ENCODE results near the gene MLYCD. TPM values are rescaled to one million over a fixed set of nuclear protein-coding genes. Genes with fewer than 3 reads are reported as not detected.
A peak's percentile ranks its signal among the peaks of the same experiment; 100 is the strongest.

MLYCD gene
- total and polyA plus RNA-seq, 2 experiments from 2014 or later = 9.3 to 10.6 TPM

- no peak for DNase-seq (ENCODE audit: low read depth in 1 of 2, low spot score in 1 of 2)
- Histone ChIP-seq H3K27ac (no peak overlapping the region), H3K4me3 (no peak overlapping the region), H3K27me3 (no peaks in the 10 kb centered on the region), H3K36me3 (no peaks in the 10 kb centered on the region), H3K4me1 (ENCODE audit: low read depth) (no peaks in the 10 kb centered on the region), H3K9me3 (ENCODE audit: low read depth) (no peaks in the 10 kb centered on the region)
- no peak for TF ChIP-seq CTCF (IDR thresholded peaks at IDR 0.05; ENCODE audit: low read depth, low read length)
Measured at GRCh38 chr16:83925957-83926725, 27.2 kb downstream of the MLYCD start.

DNA sequence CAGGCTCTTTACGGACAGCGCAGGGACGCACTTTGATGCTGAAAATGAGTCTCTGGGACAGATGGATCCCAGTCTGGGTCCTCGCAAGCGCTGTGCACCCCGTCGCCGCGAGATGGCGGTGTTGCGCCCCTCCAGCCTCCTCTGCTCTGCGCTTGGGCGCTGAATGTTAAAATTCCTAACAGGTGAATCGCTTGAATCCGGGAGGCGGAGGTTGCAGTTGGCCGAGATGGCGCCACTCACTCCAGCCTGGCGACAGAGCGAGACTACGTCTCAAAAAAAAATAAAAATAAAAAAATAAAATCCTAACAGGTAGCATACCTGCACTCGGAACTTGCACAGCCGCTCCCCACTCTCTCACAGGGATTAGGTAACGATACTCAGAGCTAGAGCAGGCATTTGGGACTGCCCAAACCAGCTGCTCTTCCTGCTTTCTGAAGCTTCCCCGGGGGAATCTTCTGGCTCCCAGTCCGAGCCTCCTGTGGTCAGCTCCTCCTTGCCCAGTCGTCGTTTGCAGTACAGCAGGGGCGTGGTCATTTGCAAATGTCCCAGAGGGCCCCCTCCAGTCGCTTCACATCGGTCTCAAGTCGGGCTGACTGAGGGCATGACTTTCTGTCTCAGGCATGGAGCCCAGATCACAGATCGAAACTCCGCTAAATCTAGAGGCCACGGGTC, 27.9 kb downstream of the MLYCD start:
- Histone ChIP-seq H3K27ac (no peak overlapping the region), H3K9me3 (ENCODE audit: low read depth) (no peaks in the 10 kb centered on the region), H3K4me3 (no peak overlapping the region), H3K36me3 (no peaks in the 10 kb centered on the region), H3K27me3 (no peaks in the 10 kb centered on the region), H3K4me1 (ENCODE audit: low read depth) (no peaks in the 10 kb centered on the region)
- peak; percentile 96 for TF ChIP-seq CTCF (IDR thresholded peaks at IDR 0.05; ENCODE audit: low read depth, low read length)
- peak; percentile 62 to 66 for DNase-seq (ENCODE audit: low read depth in 1 of 2, low spot score in 1 of 2)

GRCh38 chr16:83928341-83929055, 29.6 kb downstream of the MLYCD start:
- H3K4me3 ChIP-seq = no peak overlapping the region
- no peaks in the 10 kb centered on the region for H3K36me3 ChIP-seq
- H3K4me1 ChIP-seq (ENCODE audit: low read depth) = no peaks in the 10 kb centered on the region
- no peaks in the 10 kb centered on the region for H3K27me3 ChIP-seq
- DNase-seq (ENCODE audit: low read depth in 1 of 2, low spot score in 1 of 2) = peak in 1 of 2 donors; percentile 76
- no peak for TF ChIP-seq CTCF (IDR thresholded peaks at IDR 0.05; ENCODE audit: low read depth, low read length)
- H3K9me3 ChIP-seq (ENCODE audit: low read depth) = no peaks in the 10 kb centered on the region
- no peak overlapping the region for H3K27ac ChIP-seq

DNA sequence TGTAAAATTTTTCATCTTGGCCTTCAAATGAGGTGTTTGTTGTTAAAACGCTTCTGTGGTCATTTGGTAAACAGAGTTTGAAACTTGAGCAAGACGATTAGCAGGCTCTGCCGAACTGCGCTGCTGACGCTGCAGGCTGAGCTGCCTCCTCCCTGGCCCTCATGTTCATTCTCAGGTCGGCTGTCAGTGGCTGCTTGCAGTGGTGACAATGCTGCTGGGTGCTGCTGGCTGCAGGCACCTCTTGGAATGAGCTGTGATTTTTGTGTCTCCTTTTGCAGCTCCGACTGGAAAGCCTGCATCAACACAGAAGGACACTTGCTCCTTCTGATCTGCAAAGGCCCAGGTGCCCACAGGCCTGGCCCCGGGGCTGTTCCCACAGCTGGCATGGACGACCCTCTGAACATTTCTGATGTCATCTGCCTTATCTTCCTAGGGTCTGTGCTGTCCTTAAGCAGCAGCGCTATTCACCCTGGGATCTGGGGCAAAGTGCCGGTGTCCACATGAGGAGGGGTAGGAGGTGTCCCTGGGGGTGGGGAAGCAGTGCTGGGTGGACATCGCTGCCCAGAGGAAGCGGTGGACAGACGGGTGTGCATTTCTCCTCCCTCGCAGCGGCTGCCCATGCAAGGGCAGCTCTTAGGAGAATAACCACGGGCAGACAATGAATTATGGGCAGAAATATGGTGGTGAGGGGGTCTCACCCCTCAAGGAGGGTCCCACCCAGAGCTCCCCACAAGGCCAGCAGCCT, 31.1 kb downstream of the MLYCD start:
- Histone ChIP-seq H3K9me3 (ENCODE audit: low read depth) (no peaks in the 10 kb centered on the region), H3K4me3 (no peak overlapping the region), H3K27me3 (no peaks in the 10 kb centered on the region), H3K36me3 (no peaks in the 10 kb centered on the region), H3K4me1 (ENCODE audit: low read depth) (no peaks in the 10 kb centered on the region), H3K27ac (no peak overlapping the region)
- DNase-seq (ENCODE audit: low read depth in 1 of 2, low spot score in 1 of 2) = peak in 1 of 2 donors; percentile 33
- TF ChIP-seq CTCF (IDR thresholded peaks at IDR 0.05; ENCODE audit: low read depth, low read length) = no peak
